DOHH2 (cell line): ENCODE measurements around the gene PLXNB3.

ENCODE experiments used
- EZH2phosphoT487 ChIP-seq: fragments of 200-600 bp; sonication (generic); IDR thresholded peaks from 2 replicates; pipeline ENCODE4 v1.6.1; 2017; ENCODE audit warnings: borderline replicate concordance, mild to moderate bottlenecking, antibody characterized with exemption, low read length, moderate library complexity, mixed read lengths
- TF ChIP-seq, protein P1 (sequence below): fragments of 200-600 bp; sonication (generic); IDR thresholded peaks from one replicate; pipeline ENCODE4 v1.5.1; 2014; ENCODE audit warnings: antibody characterized with exemption, mild to moderate bottlenecking, low read depth, low read length; ENCODE audit not compliant: poor library complexity, severe bottlenecking

DNA sequence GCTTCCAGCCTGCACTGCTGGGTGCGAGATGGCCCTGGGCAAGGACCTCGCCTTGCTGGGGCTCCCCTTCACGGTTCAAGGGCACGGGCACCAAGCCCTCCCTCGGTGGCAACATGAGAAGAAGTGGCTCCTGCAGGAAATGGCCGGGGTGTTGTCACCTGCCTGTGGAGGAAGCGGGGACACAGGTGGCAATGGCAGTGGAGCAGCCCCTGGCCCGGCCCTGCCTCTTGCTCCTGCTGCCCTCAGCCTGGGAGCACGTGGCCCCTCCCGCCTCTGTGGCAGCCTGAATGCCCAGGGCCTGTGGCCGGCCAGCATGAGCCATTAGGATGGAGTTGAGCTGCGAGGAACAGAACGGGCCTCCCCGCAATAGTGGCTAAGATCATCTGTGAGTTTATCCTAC lies 22.6 kb upstream of the PLXNB3 start:
- TF ChIP-seq, protein P1, sequence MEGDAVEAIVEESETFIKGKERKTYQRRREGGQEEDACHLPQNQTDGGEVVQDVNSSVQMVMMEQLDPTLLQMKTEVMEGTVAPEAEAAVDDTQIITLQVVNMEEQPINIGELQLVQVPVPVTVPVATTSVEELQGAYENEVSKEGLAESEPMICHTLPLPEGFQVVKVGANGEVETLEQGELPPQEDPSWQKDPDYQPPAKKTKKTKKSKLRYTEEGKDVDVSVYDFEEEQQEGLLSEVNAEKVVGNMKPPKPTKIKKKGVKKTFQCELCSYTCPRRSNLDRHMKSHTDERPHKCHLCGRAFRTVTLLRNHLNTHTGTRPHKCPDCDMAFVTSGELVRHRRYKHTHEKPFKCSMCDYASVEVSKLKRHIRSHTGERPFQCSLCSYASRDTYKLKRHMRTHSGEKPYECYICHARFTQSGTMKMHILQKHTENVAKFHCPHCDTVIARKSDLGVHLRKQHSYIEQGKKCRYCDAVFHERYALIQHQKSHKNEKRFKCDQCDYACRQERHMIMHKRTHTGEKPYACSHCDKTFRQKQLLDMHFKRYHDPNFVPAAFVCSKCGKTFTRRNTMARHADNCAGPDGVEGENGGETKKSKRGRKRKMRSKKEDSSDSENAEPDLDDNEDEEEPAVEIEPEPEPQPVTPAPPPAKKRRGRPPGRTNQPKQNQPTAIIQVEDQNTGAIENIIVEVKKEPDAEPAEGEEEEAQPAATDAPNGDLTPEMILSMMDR, result no peak
- no peak for TF ChIP-seq EZH2phosphoT487
